Heart right ventricle (tissue), 16 donors: ENCODE data around the gene ZFP14. TPM values are rescaled to one million over a fixed set of nuclear protein-coding genes. Genes with fewer than 3 reads are reported as not detected.

ENCODE experiments used
- ATAC-seq, 8 donors: fragments of 200-7000 bp; cut with Tn5 transposase; one replicate each; pipeline ENCODE4 v1.9.1; 2020; ENCODE audit warnings: mild to moderate bottlenecking in 8 of 8, moderate library complexity in 8 of 8, moderate number of reproducible peaks in 1 of 8
- DNase-seq, 2 donors: peaks; one replicate each; pipeline ENCODE4 v3.0.0-alpha.2; 2020
- H3K27ac ChIP-seq, 10 donors: fragments of 200-600 bp; sonication (generic) in 2 of 10; one replicate each; pipeline versions ENCODE4 v1.5.0 to v1.8.0; 2020 to 2022; ENCODE audit warnings: mild to moderate bottlenecking in 3 of 10
- H3K27me3 ChIP-seq, 7 donors: fragments of 200-600 bp; one replicate each; pipeline ENCODE4 v1.8.0; 2021 to 2022; ENCODE audit warnings: mild to moderate bottlenecking in 2 of 7
- H3K36me3 ChIP-seq, 9 donors: fragments of 200-600 bp; sonication (generic) in 1 of 9; one replicate each; pipeline versions ENCODE4 v1.5.0 to v1.8.0; 2020 to 2022; ENCODE audit warnings: mild to moderate bottlenecking in 2 of 9
- H3K4me1 ChIP-seq, 9 donors: fragments of 200-600 bp; sonication (generic) in 1 of 9; one replicate each; pipeline versions ENCODE4 v1.5.0 to v1.8.0; 2020 to 2022; ENCODE audit warnings: mild to moderate bottlenecking in 4 of 9
- H3K4me3 ChIP-seq, 10 donors: fragments of 200-600 bp; sonication (generic) in 2 of 10; one replicate each; pipeline versions ENCODE4 v1.5.0 to v1.8.0; 2020 to 2022; ENCODE audit warnings: mild to moderate bottlenecking in 7 of 10, moderate library complexity in 2 of 10
- H3K9me3 ChIP-seq, 11 donors: fragments of 200-600 bp in 10 of 11; sonication (generic) in 2 of 11; one replicate each; pipeline versions ENCODE4 v1.5.0 to v1.8.0; 2013 to 2022; ENCODE audit warnings: mild to moderate bottlenecking in 2 of 11, control low read depth in 1 of 11, moderate library complexity in 1 of 11
- WGBS, 2 donors: extraction: QIAGEN DNeasy Blood & Tissue Kit; methylation state at CpG; one replicate each; pipeline ENCODE4 v1.1.7; 2013; ENCODE audit warnings: inconsistent platforms in 1 of 2; 5-methylcytosine and 5-hydroxymethylcytosine counted together
- intact Hi-C, 10 donors: fragments of 100-400 bp; cut with DNase I; formaldehyde crosslinking; loops; one replicate each; pipeline versions ENCODE4 v1.11.1 to v1.14.2; 2022
- polyA plus RNA-seq, 2 donors: library from polyadenylated mRNA; stranded (reverse); fragments of 200-250 nt; gene quantifications; one replicate each; pipeline ENCODE4 v1.2.3, GENCODE V29; 2013
- total RNA-seq, 10 donors: library from RNA; stranded (reverse); fragmentation: NEBNext Ultra II Directional in 3 of 10; extraction: Animal tissue kit (Norgen Biotek cat#: 25700) in 3 of 10; gene quantifications; one replicate each; pipeline versions ENCODE4 v1.2.1 to v1.2.4, GENCODE V29; 2021 to 2023
- TF ChIP-seq, protein P1 (sequence below), 9 donors: fragments of 200-600 bp; sonication (generic) in 2 of 9; IDR thresholded peaks; one replicate each; pipeline versions ENCODE4 v1.5.0 to v1.8.0; 2021 to 2022; ENCODE audit warnings: antibody characterized with exemption in 9 of 9, mild to moderate bottlenecking in 5 of 9, moderate library complexity in 1 of 9
- donor health status: Arrhythmogenic right ventricular cardiomyopathy.
- donor health status: ischemic (EF 13 %, LVEDD 7.1; RV severe dilation, severe dysfunction).
- donor health status: healthy with polysubstance abuse.
- donor health status: DM: no; HTN: yes; CAD: no.
- donor health status: DM: no; HTN: no; CAD: no.
- donor health status: ischemic (EF 25% LVEDD 6.9; RV normal size, moderate dysfunction).
- donor health status: ischemic (EF 25% LVEDD 5.7; RV mildly dilated, moderate dysfunction).
- donor health status: healthy.
- donor health status: DM: yes; HTN: yes; CAD: no.
- donor health status: Ischemic cardiomyopathy.
- donor health status: ischemic (EF 35%, LVEDD 5.7; RV mildly dilated, moderate dysfunction).
- donor health status: nonischemic (EF 11% LVEDD 7.7; RV severe dilation, severe dysfunction).
- donor health status: DM: yes; HTN: yes; CAD: no.
- donor health status: PGD.
- donor health status: ischemic (EF 29% LVEDD 5.4; RV normal size, mild dysfunction).
- donor health status: nonischemic (EF 23%, LVEDD 6.1; RV moderate dilation, normal function).

Gene ZFP14
- total and polyA plus RNA-seq, 12 donors = 0.62 to 4.0 (median 2.4) TPM

DNA sequence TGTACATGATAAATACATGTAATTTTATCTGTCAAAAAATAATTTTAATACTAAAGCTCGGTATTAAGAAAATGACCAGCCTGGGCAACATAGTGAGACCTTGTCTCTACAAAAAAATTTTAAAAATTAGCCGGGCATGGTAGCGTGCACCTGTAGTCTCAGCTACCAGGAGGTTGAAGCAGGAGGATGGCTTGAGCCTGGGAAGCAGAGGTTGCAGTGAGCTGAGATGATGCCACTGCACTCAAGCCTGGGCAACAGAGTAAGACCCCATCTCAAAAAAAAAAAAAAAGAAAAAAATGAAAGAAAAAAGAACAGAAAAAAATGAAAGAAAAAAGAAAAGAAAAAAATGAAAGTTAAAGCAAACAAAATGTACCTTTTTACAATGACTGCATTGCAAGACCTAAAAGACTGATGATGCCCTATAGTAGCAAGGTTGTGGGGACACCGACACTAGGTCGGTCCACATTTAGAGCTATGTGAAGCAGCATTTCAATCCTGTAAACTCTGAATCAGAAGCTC is 5.3 kb downstream of the ZFP14 start:
- no peaks in the 10 kb centered on the region for H3K27me3 ChIP-seq
- DNase-seq (no peak), ATAC-seq (no peak)
- WGBS, 2 donors = 98 to 99% methylated on average over 5 of the region's 5 CpGs
- TF ChIP-seq, protein P1, sequence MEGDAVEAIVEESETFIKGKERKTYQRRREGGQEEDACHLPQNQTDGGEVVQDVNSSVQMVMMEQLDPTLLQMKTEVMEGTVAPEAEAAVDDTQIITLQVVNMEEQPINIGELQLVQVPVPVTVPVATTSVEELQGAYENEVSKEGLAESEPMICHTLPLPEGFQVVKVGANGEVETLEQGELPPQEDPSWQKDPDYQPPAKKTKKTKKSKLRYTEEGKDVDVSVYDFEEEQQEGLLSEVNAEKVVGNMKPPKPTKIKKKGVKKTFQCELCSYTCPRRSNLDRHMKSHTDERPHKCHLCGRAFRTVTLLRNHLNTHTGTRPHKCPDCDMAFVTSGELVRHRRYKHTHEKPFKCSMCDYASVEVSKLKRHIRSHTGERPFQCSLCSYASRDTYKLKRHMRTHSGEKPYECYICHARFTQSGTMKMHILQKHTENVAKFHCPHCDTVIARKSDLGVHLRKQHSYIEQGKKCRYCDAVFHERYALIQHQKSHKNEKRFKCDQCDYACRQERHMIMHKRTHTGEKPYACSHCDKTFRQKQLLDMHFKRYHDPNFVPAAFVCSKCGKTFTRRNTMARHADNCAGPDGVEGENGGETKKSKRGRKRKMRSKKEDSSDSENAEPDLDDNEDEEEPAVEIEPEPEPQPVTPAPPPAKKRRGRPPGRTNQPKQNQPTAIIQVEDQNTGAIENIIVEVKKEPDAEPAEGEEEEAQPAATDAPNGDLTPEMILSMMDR (IDR thresholded peaks at IDR 0.05) = no peak
- peaks cover 0 to 19% (median 0%) of the 10 kb centered on the region in 9 donors for H3K36me3 ChIP-seq
- H3K4me3 ChIP-seq = no peak overlapping the region
- H3K27ac ChIP-seq = no peak overlapping the region
- H3K9me3 ChIP-seq = peaks cover 0 to 54% (median 0%) of the 10 kb centered on the region in 11 donors
- intact Hi-C loops = no loop called here
- peaks cover 7 to 19% (median 11%) of the 10 kb centered on the region in 9 donors for H3K4me1 ChIP-seq

DNA sequence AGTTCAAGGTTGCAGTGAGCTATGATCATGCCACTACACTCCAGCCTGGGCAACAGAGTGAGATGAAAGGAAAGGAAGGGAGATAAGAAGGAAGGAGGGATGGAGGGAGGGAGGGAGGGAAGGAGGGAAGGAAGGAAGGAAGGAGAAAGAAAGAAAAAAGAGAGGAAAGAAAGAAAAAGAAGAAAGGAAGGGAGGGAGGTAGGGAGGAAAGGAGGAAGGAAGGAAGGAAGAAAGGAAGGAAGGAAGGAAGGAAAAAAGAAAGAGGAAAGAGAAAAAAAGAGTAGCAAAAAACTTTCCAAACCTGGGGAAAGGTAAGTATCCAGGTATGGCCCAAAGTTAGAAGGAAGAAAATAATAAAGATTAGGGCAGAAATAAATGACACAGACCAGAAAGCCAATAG is 7.1 kb downstream of the ZFP14 start:
- intact Hi-C loops = no loop called here
- Histone ChIP-seq H3K36me3 (peaks cover 0 to 29% (median 8%) of the 10 kb centered on the region in 9 donors), H3K4me1 (peaks cover 0 to 4% (median 0%) of the 10 kb centered on the region in 9 donors), H3K27ac (no peak overlapping the region), H3K4me3 (no peak overlapping the region), H3K9me3 (peaks cover 0 to 60% (median 0%) of the 10 kb centered on the region in 11 donors), H3K27me3 (no peaks in the 10 kb centered on the region)
- DNase-seq (no peak), ATAC-seq (no peak)
- TF ChIP-seq, protein P1 (IDR thresholded peaks at IDR 0.05) = no peak

DNA sequence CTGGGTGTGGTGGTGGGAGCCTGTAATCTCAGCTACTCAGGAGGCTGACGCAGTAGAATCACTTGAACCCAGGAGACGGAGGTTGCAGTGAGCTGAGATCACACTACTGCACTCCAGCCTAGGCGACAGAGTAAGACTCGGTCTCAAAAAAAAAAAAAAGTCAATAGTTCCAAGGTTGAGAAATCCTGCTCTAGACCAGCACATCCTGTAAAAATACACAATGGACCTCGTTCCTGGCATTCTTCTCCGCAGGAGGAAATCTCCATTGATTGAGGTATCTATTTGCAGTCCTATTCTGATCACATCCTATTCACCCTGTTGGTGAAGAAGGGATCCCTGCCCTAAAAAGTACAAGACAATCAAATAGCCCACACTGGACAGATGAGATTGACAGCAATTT is 15.2 kb downstream of the ZFP14 start:
- H3K9me3 ChIP-seq = peaks cover 0 to 31% (median 0%) of the 10 kb centered on the region in 11 donors
- peak overlapping the region in 2 of 10 donors; percentile 34 to 55 for H3K27ac ChIP-seq
- DNase-seq (no peak), ATAC-seq (peak in 1 of 8 donors; percentile 61)
- H3K36me3 ChIP-seq = peaks cover 0 to 83% (median 48%) of the 10 kb centered on the region in 9 donors
- H3K4me1 ChIP-seq = peaks cover 0 to 6% (median 0%) of the 10 kb centered on the region in 9 donors
- 60 to 78% methylated on average over 6 of the region's 6 CpGs for WGBS, 2 donors
- intact Hi-C loops = no loop called here
- H3K4me3 ChIP-seq = no peak overlapping the region
- H3K27me3 ChIP-seq = no peaks in the 10 kb centered on the region
- TF ChIP-seq, protein P1 (IDR thresholded peaks at IDR 0.05) = no peak

DNA sequence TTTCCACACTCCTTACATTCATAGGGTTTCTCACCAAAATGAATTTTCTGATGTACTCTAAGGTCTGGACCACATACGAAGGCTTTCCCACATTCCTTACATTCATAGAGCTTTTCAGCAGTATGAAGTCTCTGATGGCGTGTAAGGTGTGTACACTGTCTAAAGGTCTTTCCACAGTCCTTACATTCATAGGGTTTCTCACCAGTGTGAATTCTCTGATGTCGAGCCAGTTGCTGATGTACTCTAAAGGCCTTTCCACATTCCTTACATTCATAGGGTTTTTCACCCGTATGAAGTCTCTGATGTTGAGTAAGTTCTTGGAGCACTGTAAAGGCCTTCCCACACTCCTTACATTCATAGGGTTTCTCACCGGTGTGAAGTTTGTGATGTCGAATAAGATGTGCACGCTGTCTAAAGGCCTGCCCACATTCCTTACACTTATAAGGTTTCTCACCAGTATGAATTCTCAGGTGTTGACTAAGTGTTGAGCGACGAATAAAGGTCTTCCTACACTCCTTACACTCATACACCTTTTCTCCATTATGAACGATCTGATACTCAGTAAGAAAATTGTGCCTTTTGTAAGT is 38.1 kb downstream of the ZFP14 start:
- no peak overlapping the region for H3K27ac ChIP-seq
- WGBS, 2 donors = 97% methylated on average over 10 of the region's 10 CpGs
- peaks cover 0 to 93% (median 39%) of the 10 kb centered on the region in 9 donors for H3K36me3 ChIP-seq
- H3K27me3 ChIP-seq = no peaks in the 10 kb centered on the region
- TF ChIP-seq, protein P1 (IDR thresholded peaks at IDR 0.05) = no peak
- no peak for DNase-seq
- H3K4me3 ChIP-seq = no peak overlapping the region
- H3K9me3 ChIP-seq = peaks cover 0 to 100% (median 47%) of the 10 kb centered on the region in 11 donors
- intact Hi-C loops = no loop called here
- no peak for ATAC-seq
- no peaks in the 10 kb centered on the region for H3K4me1 ChIP-seq
